ENCODE data around the gene TSPAN5.

DNA sequence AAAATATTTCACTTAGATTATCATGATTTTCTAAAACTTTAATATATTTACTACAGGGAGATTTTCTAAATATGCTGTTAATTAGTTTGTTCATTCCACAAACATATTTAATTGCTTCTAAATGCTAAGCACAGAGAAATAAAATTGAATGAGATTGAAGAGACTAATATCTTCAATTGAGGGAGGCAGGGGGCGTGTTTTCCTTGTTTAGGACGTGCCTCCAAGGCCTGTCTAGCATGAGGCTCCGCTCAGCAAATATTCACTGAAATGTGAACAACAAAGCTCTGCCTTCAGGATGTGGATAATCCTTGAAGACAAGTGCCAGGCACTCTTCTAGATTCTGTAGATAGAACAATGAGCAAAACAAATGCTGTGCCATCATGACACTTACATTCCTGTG lies 98.1 kb downstream of the TSPAN5 start:
- no peak for TF ChIP-seq ZNF565 (CRISPR knock-in tag; conservative IDR thresholded peaks at IDR 0.05; ENCODE audit: low read depth)
- TF ChIP-seq, protein P1, sequence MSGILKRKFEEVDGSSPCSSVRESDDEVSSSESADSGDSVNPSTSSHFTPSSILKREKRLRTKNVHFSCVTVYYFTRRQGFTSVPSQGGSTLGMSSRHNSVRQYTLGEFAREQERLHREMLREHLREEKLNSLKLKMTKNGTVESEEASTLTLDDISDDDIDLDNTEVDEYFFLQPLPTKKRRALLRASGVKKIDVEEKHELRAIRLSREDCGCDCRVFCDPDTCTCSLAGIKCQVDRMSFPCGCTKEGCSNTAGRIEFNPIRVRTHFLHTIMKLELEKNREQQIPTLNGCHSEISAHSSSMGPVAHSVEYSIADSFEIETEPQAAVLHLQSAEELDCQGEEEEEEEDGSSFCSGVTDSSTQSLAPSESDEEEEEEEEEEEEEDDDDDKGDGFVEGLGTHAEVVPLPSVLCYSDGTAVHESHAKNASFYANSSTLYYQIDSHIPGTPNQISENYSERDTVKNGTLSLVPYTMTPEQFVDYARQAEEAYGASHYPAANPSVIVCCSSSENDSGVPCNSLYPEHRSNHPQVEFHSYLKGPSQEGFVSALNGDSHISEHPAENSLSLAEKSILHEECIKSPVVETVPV (CRISPR knock-in tag; IDR thresholded peaks at IDR 0.05): no peak

All from SK-N-SH treated with all-trans-retinoic acid at 6 μM for 48 hours (cell line).